GM18951 (cell line): Measurements from ENCODE around the gene FNIP2.

Experiments used
- POLR2A ChIP-seq: IDR thresholded peaks from 4 replicates; pipeline ENCODE4 v1.6.1; 2011; ENCODE audit warnings: mild to moderate bottlenecking; ENCODE audit not compliant: insufficient read length, insufficient read depth; ENCODE audit errors: extremely low read depth
- in situ Hi-C: fragments of 300-500 bp; cut with MboI; formaldehyde crosslinking; loops from one replicate; pipeline ENCODE4 v1.12.0; 2022; ENCODE audit warnings: low sequenced_read_pairs, mixed read lengths, inconsistent platforms; ENCODE audit not compliant: unreplicated experiment

Gene FNIP2

DNA sequence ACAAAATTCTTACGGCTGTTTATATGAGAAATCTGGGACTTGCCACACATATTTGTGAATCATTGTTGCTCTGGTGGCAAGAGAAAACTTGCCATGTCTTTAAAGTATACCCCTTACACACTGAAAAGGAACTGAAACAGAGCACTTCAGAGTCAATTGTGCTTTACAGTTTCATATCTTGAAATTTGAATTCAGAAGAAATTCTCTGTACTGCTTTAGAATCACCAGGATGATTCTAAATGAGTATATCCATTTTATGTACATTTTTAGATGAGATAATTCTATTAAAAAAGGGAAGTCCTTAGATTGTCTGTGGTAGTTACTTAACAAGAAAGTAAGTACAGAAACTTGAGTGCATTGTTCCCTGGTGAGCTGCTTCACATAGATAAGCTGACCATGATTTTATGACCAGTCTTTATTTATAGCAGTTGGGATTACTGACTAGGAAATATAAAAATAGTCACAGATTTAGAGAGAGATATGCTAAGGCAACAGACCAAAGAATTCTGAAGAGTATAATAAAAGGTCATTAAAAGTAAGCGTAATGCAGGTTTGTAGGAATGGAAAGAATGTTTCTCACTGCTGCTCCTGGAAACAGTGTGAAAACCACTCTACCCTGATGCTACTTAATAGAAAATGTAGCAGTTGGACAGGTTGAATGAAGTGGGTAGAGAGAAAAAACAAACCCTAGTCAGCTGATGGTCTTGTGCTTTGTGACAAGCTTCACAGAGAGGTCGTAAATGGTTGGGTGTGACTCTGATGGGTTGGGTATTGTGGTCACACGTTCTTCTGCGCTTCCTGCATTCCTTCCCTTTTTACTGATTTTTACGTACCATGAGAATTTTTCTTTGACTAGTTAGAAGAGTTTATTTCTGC lies 41.0 kb downstream of the FNIP2 start:
- TF ChIP-seq POLR2A, result no peak
- in situ Hi-C loops, result no loop called here

DNA sequence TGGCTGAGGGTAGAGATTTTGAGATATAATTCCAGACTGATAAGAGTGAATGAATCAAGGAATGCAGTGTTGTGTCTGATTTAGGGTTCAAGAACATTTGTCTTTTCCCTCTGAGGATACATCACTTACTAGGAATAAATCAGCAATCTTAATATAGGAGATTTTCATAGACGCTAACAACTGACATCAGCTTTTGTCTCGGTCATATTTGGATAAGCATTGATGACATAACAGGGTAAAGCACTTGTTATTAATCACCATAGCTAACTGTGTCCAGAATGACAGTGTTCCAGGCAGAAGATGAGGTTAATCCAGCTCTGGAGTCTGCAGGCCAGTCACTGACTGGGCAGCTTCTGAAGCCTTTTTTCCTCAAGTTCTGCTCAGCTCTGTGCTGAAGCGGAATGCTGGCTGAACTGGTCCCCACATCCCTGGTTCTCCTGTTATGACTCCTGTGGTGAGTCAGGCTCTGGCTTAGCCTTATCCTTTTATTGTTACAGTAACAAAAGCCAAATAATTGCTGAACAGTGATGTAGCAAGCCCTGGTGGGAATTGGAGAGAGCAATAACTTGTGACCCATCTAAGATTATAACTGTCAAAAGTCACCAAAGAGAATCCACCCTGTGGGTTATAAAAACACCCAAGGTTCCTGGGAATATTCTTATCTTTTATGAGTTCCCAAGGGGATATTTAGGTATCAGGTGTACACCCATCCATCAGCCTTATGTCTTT lies 41.8 kb downstream of the FNIP2 start:
- in situ Hi-C loops, result no loop called here

DNA sequence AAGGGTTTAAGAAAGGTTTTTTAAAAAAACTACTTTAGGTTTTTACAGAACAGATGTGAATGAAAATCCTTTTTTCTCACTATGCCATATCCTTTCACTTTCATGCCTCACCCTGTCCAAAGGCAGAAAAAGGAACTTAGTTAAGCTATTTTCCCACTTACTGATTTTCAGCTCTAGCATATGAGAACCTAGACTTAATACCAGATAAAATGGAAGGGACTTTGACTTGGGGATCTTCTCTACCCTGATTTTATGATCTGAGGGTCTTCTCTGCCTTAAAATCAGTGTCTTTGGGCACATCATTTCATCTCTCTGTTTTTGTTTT lies 42.4 kb downstream of the FNIP2 start:
- in situ Hi-C loops, result no loop called here
- TF ChIP-seq POLR2A, result no peak

More for the DNA sequence above, 41.8 kb downstream of the FNIP2 start:
- TF ChIP-seq POLR2A, result no peak

DNA sequence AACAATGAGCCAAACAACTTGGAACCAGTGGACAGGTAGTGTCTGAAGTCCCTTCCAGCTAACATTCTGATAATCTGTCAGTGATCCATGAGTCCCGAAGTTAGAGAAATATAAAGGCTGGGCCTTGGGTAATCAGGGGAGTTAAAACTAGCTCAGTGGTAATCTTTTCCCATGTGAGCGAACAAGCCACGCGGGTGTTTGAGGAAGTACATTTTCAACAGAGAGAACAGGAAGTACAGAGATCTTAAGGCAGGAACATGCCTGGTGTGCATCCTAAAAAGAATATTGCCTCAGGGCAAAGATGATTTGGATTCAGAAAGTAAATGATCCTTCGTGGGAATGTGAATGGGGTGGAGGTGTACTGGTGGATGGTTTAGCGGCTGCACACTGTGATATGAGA lies 42.9 kb downstream of the FNIP2 start:
- in situ Hi-C loops, result no loop called here
- no peak for TF ChIP-seq POLR2A

DNA sequence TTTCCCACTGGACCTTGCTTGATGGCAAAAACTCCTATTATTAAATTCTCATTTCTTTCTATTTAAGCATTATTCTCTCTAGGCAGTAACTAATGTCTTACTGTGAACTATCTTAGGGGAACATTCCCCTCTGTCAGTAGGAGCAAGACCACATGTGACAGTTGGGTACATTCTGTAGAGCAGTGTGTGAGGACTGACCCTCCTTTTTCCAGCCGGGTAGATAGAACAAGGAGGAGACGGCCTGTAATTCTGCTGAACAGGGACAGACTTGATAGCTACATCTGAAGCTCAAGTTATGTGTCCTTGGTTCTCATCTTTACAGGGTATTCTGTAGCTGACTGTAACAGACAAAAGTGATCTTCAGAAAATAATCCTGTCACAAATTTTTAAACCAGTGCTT lies 43.3 kb downstream of the FNIP2 start:
- no peak for TF ChIP-seq POLR2A
- in situ Hi-C loops, result no loop called here

DNA sequence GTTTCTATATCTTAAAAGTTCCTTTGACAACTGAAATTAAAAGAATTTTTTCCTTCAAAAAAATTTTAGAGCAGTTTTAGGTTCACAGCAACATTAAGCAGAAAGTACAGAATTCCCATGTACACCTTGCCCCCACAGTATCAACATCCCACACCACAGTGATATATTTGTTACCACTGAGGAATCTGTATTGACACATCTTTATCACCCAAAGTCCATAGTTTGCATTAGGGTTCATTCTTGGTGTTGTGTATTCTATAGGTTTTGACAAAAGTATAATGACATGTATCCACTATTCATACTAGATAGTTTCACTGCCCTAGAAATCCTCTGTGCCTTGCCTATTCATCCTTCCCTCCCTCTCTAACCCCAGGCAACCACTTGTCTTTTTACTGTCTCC lies 43.7 kb downstream of the FNIP2 start:
- TF ChIP-seq POLR2A, result no peak
- in situ Hi-C loops, result no loop called here

DNA sequence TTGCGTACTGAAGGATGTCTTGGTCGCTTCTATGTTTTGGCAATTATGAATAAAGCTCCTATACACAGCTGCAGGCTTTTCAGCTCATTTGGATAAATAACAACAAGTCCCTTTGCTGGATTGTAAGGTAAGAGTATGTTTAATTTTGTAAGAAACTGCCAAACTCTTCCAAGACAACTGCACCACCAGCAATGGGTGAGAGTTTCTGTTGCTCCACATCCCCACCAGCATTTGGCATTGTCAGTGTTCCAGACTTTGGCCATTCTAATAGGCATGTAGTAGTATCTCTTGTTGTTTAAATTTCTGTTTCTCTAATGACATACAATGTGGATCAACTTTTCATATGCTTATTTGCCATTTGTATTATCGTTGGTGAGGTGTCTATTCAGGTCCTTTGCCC lies 44.3 kb downstream of the FNIP2 start:
- in situ Hi-C loops, result no loop called here
- TF ChIP-seq POLR2A, result no peak

DNA sequence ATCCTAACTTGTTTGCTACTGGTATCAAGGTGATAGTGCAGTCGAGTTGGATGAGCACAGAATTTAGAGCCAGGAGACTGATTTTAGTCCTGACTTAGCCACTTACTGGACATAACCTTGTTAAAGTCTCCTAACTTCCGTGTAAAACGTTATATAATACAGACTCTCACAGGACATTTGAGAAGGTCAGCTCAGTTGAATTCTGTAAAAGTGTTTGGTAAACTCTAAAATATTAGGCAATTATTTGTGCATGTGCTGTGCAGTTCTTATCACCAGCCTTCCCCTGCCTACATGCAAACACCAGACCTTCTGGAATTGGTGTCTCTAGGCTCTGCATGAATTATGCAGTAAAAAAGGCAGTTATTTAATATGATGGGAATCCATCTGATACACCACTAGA lies 45.4 kb downstream of the FNIP2 start:
- no peak for TF ChIP-seq POLR2A

DNA sequence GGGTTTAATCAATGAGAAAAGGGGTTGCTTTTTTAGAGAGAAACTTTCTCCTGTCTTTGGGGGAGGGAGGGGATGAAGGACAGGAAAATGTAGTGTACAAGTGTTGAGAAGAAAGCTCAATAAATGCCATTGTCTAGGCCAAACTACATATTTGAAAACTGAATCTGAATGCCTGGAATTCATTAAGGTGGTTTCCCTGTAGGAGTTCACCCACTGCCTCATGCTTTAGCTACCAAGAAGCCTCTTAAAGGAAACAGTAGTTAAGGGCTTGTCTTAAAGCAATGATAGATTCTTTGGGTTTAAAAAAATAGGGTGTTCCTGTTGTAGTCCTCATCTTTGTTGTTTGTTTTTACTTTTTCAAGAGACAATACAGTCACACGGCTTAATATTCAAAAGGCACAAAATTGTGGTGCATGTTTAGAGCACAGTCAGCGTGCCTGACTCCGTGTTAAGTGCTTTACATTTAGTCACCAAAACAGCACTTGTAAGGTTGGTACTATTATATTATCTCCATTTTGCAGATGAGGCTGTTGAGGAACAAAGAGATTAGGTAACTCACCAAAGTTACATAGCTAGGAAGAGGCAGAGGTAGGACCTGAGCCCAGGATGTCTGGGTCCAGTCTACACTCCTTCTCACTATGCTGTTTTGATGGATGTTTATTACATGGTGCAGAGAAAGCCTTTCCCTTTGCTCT lies 46.0 kb downstream of the FNIP2 start:
- TF ChIP-seq POLR2A, result no peak
- in situ Hi-C loops, result no loop called here

More for the DNA sequence above, 45.4 kb downstream of the FNIP2 start:
- in situ Hi-C loops, result no loop called here

DNA sequence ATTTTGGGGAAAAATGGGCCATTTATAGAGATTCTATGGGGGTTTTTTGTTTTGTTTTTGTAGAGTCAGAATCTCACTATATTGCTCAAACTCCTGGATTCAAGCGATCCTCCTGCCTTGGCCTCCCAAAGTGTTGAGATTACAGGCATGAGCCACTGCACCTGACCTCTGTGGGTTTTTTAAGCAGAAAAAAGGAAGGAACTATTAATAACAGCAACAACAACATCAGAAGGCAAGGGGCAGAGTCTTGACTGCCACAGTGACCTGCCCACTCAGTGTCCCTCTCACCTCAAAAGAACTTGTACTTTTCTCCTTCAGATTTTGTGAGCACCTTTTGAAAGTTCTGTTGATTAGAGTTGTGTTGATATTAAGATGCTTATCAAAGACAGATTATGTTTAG lies 48.1 kb downstream of the FNIP2 start:
- in situ Hi-C loops, result no loop called here
- TF ChIP-seq POLR2A, result no peak

DNA sequence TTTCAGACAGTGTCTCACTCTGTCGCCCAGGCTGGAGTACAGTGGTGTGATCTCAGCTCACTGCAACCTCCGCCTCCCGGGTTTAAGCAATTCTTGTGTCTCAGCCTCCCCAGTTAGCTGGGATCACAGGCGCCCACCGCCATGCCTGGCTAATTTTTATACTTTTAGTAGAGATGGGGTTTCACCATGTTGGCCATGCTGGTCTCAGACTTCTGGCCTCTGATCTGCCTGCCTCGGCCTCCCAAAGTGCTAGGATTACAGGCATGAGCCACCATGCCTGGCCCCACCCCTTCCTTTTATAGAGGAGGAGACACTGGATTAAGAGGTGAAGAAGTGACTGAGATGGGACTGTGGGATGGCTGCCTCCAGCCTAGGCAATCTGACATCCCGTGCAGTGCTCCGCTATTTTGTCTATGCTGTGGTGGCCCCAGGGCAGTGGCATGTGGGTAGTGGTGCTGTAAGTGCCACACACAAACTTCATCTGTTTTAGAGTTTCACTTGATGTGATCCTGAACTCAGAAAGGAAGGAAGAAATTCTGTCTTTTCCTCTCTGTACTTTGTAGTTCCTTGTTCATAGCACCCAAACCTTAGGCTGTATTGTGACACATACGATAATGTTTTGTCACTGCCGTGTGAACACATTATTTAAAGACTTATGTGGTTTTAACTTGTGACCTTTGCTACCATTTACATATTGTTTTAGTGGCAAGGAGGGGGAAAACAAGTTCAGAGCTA lies 48.9 kb downstream of the FNIP2 start:
- no peak for TF ChIP-seq POLR2A
- in situ Hi-C loops, result no loop called here

DNA sequence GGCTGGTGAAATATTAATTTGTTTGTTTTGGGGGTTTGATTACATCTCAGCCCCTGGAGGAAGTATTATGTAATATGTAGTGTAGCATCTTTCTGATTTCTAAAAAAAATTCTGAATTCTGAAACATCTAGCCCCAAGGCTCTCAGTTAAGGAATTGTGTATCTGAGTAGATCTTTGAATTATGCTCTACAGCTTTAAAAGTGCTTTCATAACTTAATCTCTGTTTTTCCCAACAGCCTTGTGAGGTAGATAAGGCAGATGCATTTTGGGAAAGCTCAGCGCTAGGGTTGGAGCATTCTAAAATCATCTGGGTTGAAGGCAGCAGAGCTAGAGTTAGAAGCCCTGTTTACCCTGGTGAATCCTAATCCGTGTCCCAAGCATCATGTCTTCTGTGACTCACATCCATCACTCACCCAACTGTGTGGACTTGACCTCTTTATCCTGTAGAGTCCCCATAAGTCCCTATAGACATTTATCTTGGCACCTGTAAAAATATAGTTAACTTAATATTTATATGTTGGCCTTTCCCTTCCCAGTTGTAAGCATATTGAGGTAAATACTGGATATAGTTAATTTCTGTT lies 49.8 kb downstream of the FNIP2 start:
- in situ Hi-C loops, result no loop called here
- TF ChIP-seq POLR2A, result no peak
